Erythroblast (primary cell): Measurements from ENCODE around the gene PYGB.

Source experiments
- GATA1 ChIP-seq: IDR thresholded peaks from 2 replicates; pipeline ENCODE4 v1.6.1; 2011; ENCODE audit warnings: low read depth, mild to moderate bottlenecking, control low read depth, low read length, moderate library complexity
- POLR2A ChIP-seq: IDR thresholded peaks from 2 replicates; pipeline ENCODE4 v1.6.1; 2011; ENCODE audit warnings: mild to moderate bottlenecking, low read length

- TF ChIP-seq POLR2A, result no peak
- no peak for TF ChIP-seq GATA1
These were observed 8.2 kb upstream of the PYGB start for GRCh38 chr20:25239387-25240370.
